CD4-positive, CD25-positive, alpha-beta regulatory T cell (primary cell): ENCODE results near the gene RAB11FIP5. TPM values are rescaled to one million over a fixed set of nuclear protein-coding genes. Genes with fewer than 3 reads are reported as not detected.
A peak's percentile ranks its signal among the peaks of the same experiment; 100 is the strongest.

Experiments used
- ATAC-seq, 2 donors: fragments of 150-1000 bp; cut with Tn5 transposase; one replicate each; pipeline ENCODE4 v1.10.0; 2021; ENCODE audit warnings: low read depth in 2 of 2, moderate number of reproducible peaks in 2 of 2, moderate library complexity in 1 of 2
- DNase-seq, 3 donors: peaks; one replicate each; pipeline versions ENCODE4 v3.0.0 to v3.0.0-alpha.2; 2012 to 2022; ENCODE audit warnings: mixed read lengths in 1 of 3
- H3K27ac ChIP-seq: one replicate; pipeline ENCODE4 v1.7.0; 2013; ENCODE audit warnings: mild to moderate bottlenecking, low read length; ENCODE audit not compliant: insufficient read depth, poor library complexity, severe bottlenecking
- H3K27me3 ChIP-seq: one replicate; pipeline ENCODE4 v1.7.0; 2013; ENCODE audit warnings: low read length; ENCODE audit not compliant: control insufficient read depth, insufficient read depth
- H3K36me3 ChIP-seq: one replicate; pipeline ENCODE4 v1.7.0; 2013; ENCODE audit warnings: mild to moderate bottlenecking, low read length, moderate library complexity; ENCODE audit not compliant: control insufficient read depth, insufficient read depth
- H3K4me1 ChIP-seq: 2 replicates; pipeline ENCODE4 v1.7.0; 2013; ENCODE audit warnings: mild to moderate bottlenecking, low read length; ENCODE audit not compliant: insufficient read depth, control insufficient read depth, poor library complexity, severe bottlenecking
- H3K4me3 ChIP-seq: one replicate; pipeline ENCODE4 v1.7.0; 2013; ENCODE audit warnings: low read depth, mild to moderate bottlenecking, low read length, moderate library complexity
- H3K9me3 ChIP-seq, 2 experiments: 1 replicate in 1 of 2; 2 replicates in 1 of 2; pipeline ENCODE4 v1.7.0; 2013; ENCODE audit warnings: low read length in 2 of 2, mild to moderate bottlenecking in 1 of 2, moderate library complexity in 1 of 2; ENCODE audit not compliant: control insufficient read depth in 2 of 2
- H3K27ac Mint-ChIP-seq, 3 donors: one replicate each; pipeline ENCODE4 v1.8.0; 2020 to 2022; ENCODE audit warnings: mild to moderate bottlenecking in 3 of 3, mixed read lengths in 3 of 3, moderate library complexity in 2 of 3
- H3K27me3 Mint-ChIP-seq: one replicate; pipeline ENCODE4 v1.8.0; 2022; ENCODE audit warnings: mild to moderate bottlenecking, mixed read lengths
- H3K36me3 Mint-ChIP-seq: one replicate; pipeline ENCODE4 v1.8.0; 2020; ENCODE audit warnings: mixed read lengths
- H3K4me1 Mint-ChIP-seq, 4 donors: one replicate each; pipeline ENCODE4 v1.8.0; 2020 to 2022; ENCODE audit warnings: mixed read lengths in 4 of 4, mild to moderate bottlenecking in 1 of 4
- H3K4me3 Mint-ChIP-seq, 4 donors: one replicate each; pipeline ENCODE4 v1.8.0; 2020 to 2022; ENCODE audit warnings: mild to moderate bottlenecking in 4 of 4, mixed read lengths in 4 of 4, moderate library complexity in 3 of 4
- H3K9me3 Mint-ChIP-seq, 7 donors: one replicate each; pipeline ENCODE4 v1.8.0; 2020 to 2022; ENCODE audit warnings: mixed read lengths in 7 of 7, mild to moderate bottlenecking in 3 of 7, moderate library complexity in 2 of 7
- polyA plus RNA-seq, 4 donors: library from polyadenylated mRNA; unstranded; fragments of 300-500 nt; fragmentation: Illumina TruSeq; gene quantifications; one replicate each; pipeline ENCODE4 v1.2.3, GENCODE V29; 2021
- total RNA-seq: library from RNA; stranded (reverse); gene quantifications from one replicate; pipeline ENCODE4 v1.2.3, GENCODE V29; 2022

RAB11FIP5 gene
- 30.8 TPM for total RNA-seq
- polyA plus RNA-seq = 10 to 100 TPM; 15.4 to 24.0 (median 19.7) TPM

GRCh38 chr2:73112913-73113854 is at the start of gene RAB11FIP5:
TSS of gene RAB11FIP5 (minus strand) at chr2:73112948. CDS start at chr2:73112777, 171 bp downstream.
- Mint-ChIP-seq H3K9me3 (no peaks in the 10 kb centered on the region), H3K27me3 (peaks cover 6% of the 10 kb centered on the region), H3K27ac (peak within 1 kb of the TSS in 2 of 3 donors; percentile 83 to 91), H3K4me3 (peak within 1 kb of the TSS; percentile 88 to 99 (median 94)), H3K36me3 (no peaks in the 10 kb centered on the region), H3K4me1 (peaks cover 5 to 44% (median 28%) of the 10 kb centered on the region in 4 donors)
- Histone ChIP-seq H3K4me1 (peaks cover 37% of the 10 kb centered on the region), H3K4me3 (peak within 1 kb of the TSS; percentile 66), H3K27me3 (no peaks in the 10 kb centered on the region), H3K9me3 (no peaks in the 10 kb centered on the region), H3K36me3 (no peaks in the 10 kb centered on the region), H3K27ac (peak within 1 kb of the TSS; percentile 73)
- ATAC-seq (peak; percentile 88 to 89), DNase-seq (peak; percentile 76 to 84 (median 81))

DNA sequence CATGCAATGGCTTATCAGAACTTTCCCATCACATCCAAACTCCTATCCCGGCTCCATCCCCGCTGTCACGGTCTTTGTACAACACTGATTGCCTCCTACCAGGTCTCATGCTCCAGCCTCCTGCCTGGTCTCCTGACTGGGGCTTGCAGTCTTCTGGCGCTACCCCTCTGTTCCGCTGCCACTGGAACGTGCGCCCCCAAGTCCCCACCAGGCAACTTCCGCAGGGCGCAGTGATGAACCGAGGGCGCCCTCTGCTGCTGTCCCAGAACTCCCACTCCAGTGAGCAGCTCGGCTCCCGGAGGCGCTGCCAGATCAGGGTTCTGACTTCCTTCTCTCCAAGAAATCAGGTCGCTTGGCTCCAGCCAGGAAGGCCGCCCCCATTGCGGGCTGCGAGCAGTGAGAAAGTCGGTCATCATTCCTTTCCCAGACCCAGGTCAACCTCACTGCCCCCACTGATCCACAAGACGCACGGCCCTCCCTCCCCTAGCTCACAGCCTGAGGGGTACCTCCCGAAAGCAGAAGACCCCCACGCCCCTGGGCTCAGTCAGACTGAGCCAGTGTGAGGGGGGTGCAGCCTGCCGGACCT is 43.9 kb upstream of the RAB11FIP5 start:
- ATAC-seq = peak in 1 of 2 donors; percentile 39
- Histone ChIP-seq H3K27me3 (peaks cover 3% of the 10 kb centered on the region), H3K4me3 (no peak overlapping the region), H3K9me3 (no peaks in the 10 kb centered on the region), H3K4me1 (peaks cover 5% of the 10 kb centered on the region), H3K36me3 (no peaks in the 10 kb centered on the region), H3K27ac (no peak overlapping the region)
- Mint-ChIP-seq H3K27ac (no peak overlapping the region), H3K4me3 (no peak overlapping the region), H3K9me3 (no peaks in the 10 kb centered on the region), H3K4me1 (peaks cover 0 to 2% (median 0%) of the 10 kb centered on the region in 4 donors), H3K36me3 (no peaks in the 10 kb centered on the region), H3K27me3 (peaks cover 59% of the 10 kb centered on the region)
- peak; percentile 8 to 33 (median 25) for DNase-seq

- DNase-seq (peak in 1 of 3 donors; percentile 17), ATAC-seq (no peak)
- Histone ChIP-seq H3K4me3 (no peak overlapping the region), H3K9me3 (no peaks in the 10 kb centered on the region), H3K4me1 (no peaks in the 10 kb centered on the region), H3K27ac (no peak overlapping the region), H3K27me3 (no peaks in the 10 kb centered on the region), H3K36me3 (no peaks in the 10 kb centered on the region)
- no peaks in the 10 kb centered on the region for H3K9me3 Mint-ChIP-seq
- peaks cover 29% of the 10 kb centered on the region for H3K27me3 Mint-ChIP-seq
- no peak overlapping the region for H3K4me3 Mint-ChIP-seq
- H3K4me1 Mint-ChIP-seq = peaks cover 0 to 4% (median 1%) of the 10 kb centered on the region in 4 donors
- H3K27ac Mint-ChIP-seq = no peak overlapping the region
- no peaks in the 10 kb centered on the region for H3K36me3 Mint-ChIP-seq
Observed at GRCh38 chr2:73142937-73143336, 30.2 kb upstream of the RAB11FIP5 start.

GRCh38 chr2:73141896-73142295 is 29.1 kb upstream of the RAB11FIP5 start:
- H3K27me3 Mint-ChIP-seq = peaks cover 26% of the 10 kb centered on the region
- Histone ChIP-seq H3K9me3 (no peaks in the 10 kb centered on the region), H3K36me3 (no peaks in the 10 kb centered on the region), H3K27me3 (no peaks in the 10 kb centered on the region), H3K4me3 (no peak overlapping the region), H3K4me1 (no peaks in the 10 kb centered on the region), H3K27ac (no peak overlapping the region)
- H3K27ac Mint-ChIP-seq = no peak overlapping the region
- no peaks in the 10 kb centered on the region for H3K36me3 Mint-ChIP-seq
- peaks cover 0 to 4% (median 1%) of the 10 kb centered on the region in 4 donors for H3K4me1 Mint-ChIP-seq
- DNase-seq (no peak), ATAC-seq (no peak)
- no peak overlapping the region for H3K4me3 Mint-ChIP-seq
- H3K9me3 Mint-ChIP-seq = no peaks in the 10 kb centered on the region

DNA sequence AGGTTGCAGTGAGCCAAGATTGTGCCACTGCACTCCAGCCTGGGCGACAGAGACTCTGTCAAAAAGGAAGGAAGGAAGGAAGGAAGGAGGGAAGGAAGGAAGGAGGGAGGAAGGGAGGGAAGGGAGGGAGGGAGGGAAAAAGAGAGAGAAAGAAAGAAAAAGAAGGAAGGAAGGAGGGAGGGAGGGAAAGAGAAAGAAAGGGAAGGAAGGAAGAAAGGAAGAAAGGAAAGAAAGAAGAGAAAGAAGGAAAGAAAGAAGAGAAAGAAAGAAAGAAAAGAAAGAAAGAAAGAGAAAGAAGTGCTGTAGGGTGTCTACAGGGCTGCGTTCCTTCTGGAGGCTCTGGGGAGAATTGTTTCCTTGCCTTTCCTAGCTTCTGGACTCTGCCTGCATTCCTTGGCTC is 22.5 kb upstream of the RAB11FIP5 start:
- Mint-ChIP-seq H3K27ac (peak overlapping the region in 1 of 3 donors; percentile 82), H3K36me3 (no peaks in the 10 kb centered on the region), H3K9me3 (no peaks in the 10 kb centered on the region), H3K4me1 (no peaks in the 10 kb centered on the region), H3K4me3 (no peak overlapping the region), H3K27me3 (peaks cover 37% of the 10 kb centered on the region)
- DNase-seq = no peak
- H3K27ac ChIP-seq = no peak overlapping the region
- no peaks in the 10 kb centered on the region for H3K4me1 ChIP-seq
- no peaks in the 10 kb centered on the region for H3K9me3 ChIP-seq
- no peak overlapping the region for H3K4me3 ChIP-seq
- no peaks in the 10 kb centered on the region for H3K36me3 ChIP-seq
- no peak for ATAC-seq
- H3K27me3 ChIP-seq = no peaks in the 10 kb centered on the region

- no peaks in the 10 kb centered on the region for H3K4me1 ChIP-seq
- Mint-ChIP-seq H3K4me1 (no peaks in the 10 kb centered on the region), H3K9me3 (no peaks in the 10 kb centered on the region), H3K36me3 (no peaks in the 10 kb centered on the region), H3K4me3 (no peak overlapping the region), H3K27ac (no peak overlapping the region), H3K27me3 (peaks cover 41% of the 10 kb centered on the region)
- DNase-seq (no peak), ATAC-seq (no peak)
- peaks cover 3% of the 10 kb centered on the region for H3K27me3 ChIP-seq
- no peaks in the 10 kb centered on the region for H3K9me3 ChIP-seq
- no peak overlapping the region for H3K4me3 ChIP-seq
- no peak overlapping the region for H3K27ac ChIP-seq
- no peaks in the 10 kb centered on the region for H3K36me3 ChIP-seq
Observed at GRCh38 chr2:73134471-73134870, 21.7 kb upstream of the RAB11FIP5 start.

DNA sequence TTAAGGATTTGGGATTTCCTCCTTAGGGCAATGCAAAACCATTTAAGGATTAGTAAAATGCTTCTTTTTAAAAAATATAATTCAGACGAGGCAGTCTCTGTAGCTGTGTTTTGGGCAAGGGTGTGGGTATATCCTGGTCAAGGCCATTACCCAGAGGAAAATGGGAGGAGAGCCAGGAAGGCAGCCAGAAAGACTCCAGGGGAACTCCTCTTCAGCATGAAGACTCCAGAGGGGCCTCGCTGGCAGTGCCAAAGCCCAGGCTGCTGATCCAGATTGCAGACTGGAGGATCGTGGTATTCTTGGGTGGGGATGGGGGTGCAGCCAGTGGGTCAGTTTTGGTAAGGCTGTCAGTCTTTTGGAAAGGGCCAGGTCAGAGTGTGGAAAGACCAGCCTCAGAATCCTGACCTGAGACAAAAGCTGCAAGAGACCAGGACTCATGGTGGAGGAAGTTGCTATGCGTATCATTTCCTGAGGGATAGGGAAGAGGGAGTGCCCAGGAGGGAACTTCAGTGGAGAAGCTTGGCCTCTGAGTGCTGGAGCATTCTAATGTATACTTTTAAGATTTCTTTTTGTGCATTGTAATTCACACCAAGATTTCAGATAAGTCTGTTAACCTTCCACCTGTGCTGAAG is 20.9 kb upstream of the RAB11FIP5 start:
- Histone ChIP-seq H3K9me3 (no peaks in the 10 kb centered on the region), H3K4me1 (no peaks in the 10 kb centered on the region), H3K4me3 (no peak overlapping the region), H3K36me3 (no peaks in the 10 kb centered on the region), H3K27me3 (peaks cover 9% of the 10 kb centered on the region), H3K27ac (no peak overlapping the region)
- no peaks in the 10 kb centered on the region for H3K9me3 Mint-ChIP-seq
- H3K27ac Mint-ChIP-seq = no peak overlapping the region
- H3K27me3 Mint-ChIP-seq = peaks cover 42% of the 10 kb centered on the region
- DNase-seq (no peak), ATAC-seq (no peak)
- H3K36me3 Mint-ChIP-seq = no peaks in the 10 kb centered on the region
- H3K4me3 Mint-ChIP-seq = no peak overlapping the region
- no peaks in the 10 kb centered on the region for H3K4me1 Mint-ChIP-seq
